GM19324 (cell line): Measurements from ENCODE around the gene TSPEAR.
"Not testable (repeated sequence)": the region's sequence is repeated elsewhere in the genome, so short reads cannot be mapped to it uniquely, and the experiment has no call there.

Source experiments
- ATAC-seq: cut with Tn5 transposase; IDR thresholded peaks from one replicate; pipeline ENCODE4 v1.9.1; 2021; ENCODE audit warnings: mild to moderate bottlenecking, moderate library complexity; ENCODE audit not compliant: unreplicated experiment, low FRiP score

TSPEAR gene

DNA sequence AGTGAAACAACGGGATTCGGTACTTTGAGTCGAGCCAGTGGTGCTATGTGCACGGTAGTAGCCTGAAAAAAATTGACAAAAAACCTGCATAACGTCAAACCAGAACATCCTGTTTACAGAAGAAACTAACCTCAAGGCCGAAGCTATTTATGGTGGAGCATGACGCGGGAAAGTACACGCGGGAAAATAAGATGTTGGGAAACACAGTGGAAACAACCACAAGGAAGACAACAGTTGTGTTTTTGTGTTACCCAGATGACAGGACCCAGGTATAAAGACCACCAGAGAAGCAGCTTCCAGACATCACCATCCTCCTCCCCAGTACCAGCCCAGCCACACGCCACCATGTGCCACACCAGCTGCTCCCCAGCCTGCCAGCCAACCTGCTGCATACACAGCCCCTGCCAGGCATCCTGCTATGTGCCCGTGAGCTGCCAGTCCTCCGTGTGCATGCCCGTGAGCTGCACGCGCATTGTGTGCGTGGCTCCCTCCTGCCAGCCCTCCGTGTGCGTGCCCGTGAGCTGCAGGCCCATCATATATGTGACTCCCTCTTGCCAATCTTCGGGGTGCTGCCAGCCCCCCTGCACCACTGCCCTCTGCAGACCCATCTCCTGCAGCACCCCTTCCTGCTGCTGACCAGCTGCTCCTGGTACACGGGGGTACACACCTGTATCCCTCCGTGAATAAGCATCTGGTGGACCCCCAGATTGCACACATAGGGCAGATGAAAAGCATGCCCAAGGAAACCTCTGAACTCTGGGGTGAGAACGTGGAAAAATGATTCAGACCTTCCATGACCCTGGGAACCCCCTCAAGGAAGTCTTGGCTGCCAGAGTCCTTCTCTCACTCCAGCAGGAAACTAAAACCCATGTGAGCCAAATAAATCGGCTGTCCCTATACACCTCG, 53.5 kb downstream of the TSPEAR start, which contains the start of gene KRTAP12-3:
Gene KRTAP12-3 (plus strand): TSS at position 298 of the 906 bp plus-strand sequence. CDS start 48 bp downstream, at position 346.
- no peak for ATAC-seq

DNA sequence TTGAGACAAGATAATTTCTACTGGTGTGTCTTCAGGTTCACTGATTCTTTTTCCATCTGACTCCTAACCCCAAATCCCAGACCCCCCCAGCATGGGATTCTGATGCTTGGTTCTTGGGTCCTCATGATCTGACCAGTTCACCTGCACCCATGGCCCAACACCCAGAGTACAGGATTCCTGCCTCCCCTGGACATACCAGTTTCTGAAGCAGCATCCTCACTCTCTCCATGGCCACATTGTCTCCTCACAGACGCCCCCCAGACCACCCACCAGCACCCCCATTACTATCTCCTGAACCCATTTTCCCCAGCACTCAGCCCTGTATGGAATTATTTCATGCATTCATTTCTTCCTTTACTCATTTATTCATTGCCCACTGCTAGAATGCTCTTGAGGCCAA, 54.5 kb downstream of the TSPEAR start:
- no peak for ATAC-seq

DNA sequence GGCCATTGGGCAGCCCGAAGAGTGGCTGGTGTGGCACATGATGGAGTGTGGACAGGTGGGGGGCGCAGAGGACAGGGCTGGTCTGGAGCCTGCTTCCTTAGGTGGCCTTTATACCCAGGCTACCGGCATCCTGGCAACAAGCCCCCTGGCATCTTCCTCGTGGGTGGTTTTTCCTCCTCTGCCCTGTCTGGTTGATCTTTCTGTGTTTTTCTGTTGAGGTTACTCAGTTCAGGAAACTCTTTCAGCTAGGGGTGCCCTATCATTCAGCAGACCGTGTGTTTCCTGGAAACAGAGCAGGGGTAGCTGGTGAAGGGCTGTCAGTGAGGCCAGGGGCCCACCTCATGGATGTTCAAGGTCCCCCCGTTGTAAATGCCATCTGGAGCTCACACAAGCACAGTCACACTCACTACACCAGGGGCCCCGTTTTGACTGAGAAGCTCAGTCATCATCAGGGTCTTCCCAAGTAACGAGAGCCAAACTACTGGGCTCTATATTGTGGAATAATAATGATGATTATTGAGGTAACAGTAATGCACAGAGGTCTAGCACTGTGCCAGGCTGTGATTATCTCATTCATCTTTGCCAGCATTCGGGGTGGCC, 56.7 kb downstream of the TSPEAR start, which contains the start of gene KRTAP12-4:
Gene KRTAP12-4 (minus strand): TSS at position 84 of the 600 bp plus-strand sequence. CDS start 45 bp downstream, at position 39.
- ATAC-seq: no peak

DNA sequence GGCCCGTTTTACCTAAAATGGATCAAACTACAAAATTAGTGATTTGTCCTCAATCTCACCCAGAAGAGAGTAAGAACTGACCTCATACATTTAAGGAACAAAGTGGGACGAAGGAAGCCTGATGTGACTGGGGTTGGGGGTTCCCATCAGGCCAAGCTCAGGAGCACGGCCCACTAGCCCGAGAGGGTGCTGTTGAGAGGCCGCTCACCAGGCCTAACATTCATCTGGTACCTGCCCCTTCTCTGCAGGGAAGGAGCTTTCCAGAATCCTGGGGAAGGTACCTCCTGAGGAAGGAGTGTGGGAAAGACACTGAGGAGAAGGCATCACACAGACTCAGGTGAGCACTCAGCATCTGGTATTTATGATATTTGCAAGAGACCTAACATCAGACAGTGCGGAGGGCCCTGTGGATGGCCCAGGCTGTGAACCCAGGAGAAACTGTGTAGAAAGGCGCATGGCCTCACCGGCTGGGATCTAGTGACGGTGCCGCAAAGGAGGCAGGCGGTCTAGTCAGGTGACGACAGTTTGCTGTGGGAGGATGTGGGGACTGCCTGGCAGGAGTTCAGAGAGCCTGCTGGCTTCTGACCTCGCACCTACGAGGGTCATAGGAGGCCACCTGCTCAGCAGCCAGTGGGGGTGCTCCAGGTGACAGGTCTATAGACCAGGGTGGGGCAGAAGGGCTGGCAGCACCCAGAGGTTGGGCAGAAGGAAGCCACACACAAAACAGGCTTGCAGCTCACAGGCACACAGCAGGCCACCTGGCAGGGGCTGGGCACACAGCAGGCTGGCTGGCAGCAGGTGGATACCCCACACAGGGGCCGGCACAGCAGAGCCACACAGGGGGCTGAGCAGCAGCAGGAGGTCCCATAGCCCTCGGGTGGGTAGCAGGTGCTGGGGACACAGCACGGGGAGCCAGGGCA, 57.5 kb downstream of the TSPEAR start:
- ATAC-seq: no peak

DNA sequence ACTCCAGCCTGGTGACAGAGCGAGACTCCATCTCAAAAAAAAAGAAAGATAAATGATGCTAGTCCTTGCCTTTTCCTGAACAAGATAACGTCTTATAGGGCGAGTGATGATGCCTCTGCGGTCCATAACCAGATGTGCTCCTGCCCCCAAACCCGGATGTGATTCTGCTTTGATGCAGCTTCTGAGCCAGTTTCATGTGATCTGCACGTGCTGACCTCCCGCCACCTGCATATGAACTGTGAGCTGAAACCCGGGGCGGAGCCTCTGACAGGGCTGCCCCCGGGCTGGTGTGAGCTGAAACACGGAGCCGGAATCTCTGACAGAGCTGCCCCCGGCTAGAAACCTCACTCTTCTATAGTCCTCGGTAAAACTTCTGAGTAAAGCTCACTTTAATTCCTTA, 58.2 kb downstream of the TSPEAR start:
- no peak for ATAC-seq

DNA sequence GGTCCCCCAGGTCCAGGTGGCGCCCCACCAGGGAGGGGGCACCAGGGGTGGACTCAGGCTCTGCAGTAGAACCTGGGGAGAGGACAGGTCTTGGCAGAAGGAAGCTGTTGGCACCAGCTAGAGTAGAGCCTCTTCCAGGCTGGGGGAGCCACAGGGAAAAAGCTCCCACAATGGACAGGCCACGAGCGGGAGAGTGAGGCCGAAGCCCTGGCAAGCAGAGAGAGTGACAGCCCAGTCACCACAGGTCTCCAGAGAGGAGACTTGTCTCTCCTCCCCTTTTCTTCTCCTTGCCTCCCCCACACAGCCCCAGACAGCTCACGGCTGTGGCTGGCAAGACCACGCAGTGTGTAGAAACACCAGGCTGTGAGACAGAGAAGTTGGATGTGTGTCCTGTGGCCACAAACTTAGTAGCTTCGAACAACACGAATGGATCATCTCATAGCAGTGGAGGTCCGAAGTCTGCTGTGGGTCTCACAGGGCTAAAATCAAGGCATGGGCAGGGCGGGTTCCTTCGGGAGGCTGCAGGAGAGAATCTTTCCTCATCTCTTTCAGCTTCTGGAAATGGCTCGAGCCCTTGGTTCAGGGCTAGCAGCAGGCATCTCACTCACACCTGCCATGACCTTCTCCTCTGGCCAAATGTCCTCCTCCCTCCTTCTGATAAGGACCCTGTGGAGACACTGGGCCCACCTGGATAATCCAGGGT, 60.2 kb downstream of the TSPEAR start:
- no peak for ATAC-seq

DNA sequence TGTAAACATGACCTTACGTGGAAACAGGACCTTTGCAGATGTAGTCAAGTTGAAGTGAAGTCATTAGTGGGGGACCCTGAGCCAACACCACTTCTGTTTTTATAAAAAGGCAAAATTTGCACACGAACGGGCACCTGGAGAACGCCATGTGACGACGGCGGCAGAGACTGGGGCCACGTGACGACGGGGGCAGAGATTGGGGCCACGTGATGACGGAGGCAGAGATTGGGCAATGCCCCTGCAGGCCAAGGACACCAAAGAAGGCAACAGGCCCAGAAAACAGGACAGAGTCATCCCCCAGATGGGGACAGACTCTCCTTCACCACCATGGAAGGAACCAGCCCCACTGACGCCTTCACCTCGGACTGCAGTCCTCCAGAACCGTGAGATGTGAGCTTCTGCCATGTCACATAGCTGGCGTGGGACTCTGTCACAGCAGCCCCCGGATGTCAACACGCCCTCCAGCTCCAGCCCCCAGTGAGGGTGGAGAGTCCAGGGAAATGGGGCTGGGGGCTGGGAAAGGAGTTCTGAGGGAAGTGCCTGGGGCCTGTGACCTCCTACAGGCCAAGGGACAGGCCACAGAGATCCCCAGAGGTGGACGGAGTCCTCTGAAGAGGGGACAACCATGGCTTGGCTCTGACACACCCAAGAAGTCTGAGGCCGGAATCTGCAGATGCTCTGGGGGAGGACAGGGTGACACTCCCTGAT, 61.0 kb downstream of the TSPEAR start:
- no peak for ATAC-seq

DNA sequence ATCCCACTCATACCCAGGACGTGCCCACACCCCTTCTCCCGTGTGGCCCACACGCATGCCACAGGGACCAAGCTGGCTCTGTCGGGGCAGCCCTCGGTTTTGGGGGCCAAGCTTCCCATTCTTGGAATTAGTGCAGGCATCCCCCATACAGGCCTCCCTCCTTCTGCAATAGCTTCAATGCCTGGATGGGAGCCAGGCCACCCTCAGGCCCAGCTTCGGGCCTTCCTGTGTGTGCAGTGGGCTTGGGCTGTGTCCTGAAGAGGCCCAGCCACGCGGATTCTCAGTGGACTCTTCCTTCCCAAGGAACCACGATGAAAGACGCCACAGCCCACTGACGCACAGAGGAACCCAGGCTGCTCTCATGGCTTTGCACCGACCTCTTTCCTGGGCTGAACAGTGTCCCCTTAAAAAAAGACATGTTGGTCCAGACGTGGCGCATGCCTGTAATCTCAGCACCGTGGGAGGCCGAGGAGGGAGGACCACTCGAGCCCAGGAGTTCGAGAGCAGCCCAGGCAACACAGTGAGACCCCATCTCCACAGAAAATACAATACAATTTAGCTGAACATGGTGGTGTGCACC, 61.8 kb downstream of the TSPEAR start:
- ATAC-seq: no peak

DNA sequence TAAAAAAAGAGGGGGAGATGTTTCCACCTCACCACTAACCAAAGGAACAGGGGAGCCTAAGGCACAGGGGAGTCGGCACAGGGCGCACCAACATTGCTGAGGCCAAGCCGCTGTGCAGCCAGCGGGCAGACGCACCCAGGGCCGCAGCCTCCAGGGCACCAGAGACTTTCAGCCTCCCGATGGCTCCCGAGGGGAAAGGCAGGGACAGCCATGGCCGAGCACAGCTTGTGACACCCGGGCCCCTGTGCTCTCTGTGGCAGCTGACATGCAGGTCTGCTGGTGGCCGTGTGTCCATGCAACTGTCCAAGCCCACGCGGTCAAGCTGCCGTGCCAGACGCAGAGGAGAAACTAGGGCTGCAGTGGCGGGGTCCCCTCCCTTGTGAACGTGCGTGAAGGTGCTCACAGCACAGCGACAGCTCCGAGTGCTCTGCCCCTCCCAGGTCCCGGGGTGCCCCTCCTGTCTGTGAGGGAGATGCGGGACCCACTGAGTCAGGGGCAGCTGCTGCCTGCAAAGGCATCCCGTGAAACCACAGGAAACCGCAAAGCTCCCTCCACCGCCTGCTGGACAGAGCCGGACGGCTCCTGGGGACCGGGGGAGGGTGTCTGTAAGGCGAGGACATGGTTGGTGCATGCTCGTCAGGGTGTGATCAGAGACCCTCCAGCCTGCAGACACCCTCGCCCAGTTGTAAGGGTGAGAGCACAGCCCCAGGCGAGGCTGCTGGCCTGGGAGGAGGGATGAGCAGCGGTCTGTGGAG, 62.6 kb downstream of the TSPEAR start:
- no peak for ATAC-seq

DNA sequence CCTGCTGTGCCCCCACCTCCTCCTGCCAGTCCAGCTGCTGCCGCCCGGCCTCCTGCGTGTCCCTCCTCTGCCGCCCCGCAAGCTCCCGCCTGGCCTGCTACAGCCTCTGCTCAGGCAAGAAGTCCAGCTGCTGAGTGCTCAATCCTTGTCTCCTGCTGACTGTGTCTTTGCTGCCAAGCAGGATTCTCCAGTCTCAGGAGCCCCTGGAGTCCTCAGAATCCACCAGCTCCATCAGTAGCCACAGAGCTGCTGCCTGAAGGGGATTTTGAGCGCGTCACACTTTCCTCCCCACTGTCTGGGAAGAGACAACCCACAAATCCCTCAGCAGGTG, 64.2 kb downstream of the TSPEAR start:
- ATAC-seq: no peak

DNA sequence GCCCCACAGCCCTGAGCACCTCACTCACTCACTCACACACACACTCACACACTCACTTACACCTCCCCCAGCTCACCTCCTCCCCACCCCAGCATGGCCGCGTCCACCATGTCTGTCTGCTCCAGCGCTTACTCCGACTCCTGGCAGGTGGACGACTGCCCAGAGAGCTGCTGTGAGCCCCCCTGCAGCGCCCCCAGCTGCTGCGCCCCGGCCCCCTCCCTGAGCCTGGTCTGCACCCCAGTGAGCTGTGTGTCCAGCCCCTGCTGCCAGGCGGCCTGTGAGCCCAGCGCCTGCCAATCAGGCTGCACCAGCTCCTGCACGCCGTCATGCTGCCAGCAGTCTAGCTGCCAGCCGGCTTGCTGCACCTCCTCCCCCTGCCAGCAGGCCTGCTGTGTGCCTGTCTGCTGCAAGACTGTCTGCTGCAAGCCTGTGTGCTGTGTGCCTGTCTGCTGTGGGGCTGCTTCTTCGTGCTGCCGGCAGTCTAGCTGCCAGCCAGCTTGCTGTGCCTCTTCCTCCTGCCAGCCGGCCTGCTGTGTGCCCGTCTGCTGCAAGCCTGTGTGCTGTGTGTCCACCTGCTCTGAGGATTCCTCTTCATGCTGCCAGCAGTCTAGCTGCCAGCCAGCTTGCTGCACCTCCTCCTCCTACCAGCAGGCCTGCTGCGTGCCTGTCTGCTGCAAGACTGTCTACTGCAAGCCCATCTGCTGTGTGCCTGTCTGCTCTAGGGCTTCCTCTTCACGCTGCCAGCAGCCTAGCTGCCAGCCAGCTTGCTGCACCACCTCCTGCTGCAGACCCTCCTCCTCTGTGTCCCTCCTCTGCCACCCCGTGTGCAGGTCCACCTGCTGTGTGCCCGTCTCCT, 64.8 kb downstream of the TSPEAR start, which contains the start of gene KRTAP10-11:
Gene KRTAP10-11 (plus strand): TSS at position 49 of the 856 bp plus-strand sequence. CDS start 45 bp downstream, at position 94.
- ATAC-seq: not testable (repeated sequence)

DNA sequence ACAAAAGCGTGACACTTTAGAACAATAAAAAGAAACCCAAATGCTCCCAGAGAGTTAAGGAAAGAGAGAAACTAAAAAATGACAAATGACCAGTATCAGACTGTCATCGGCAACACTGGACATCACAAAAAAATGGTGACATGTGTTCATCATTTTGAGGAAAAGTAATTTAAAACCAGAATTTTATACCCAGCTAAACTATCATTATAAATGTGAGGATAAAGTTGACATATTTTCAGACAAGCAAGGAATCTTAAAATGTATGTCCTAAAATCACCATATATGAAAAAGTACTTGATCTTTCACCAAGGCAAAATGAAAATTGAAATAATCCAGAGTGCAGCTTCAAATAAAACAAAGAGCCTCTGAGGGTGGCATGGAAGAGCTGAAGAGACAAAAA, 66.5 kb downstream of the TSPEAR start:
- no peak for ATAC-seq

DNA sequence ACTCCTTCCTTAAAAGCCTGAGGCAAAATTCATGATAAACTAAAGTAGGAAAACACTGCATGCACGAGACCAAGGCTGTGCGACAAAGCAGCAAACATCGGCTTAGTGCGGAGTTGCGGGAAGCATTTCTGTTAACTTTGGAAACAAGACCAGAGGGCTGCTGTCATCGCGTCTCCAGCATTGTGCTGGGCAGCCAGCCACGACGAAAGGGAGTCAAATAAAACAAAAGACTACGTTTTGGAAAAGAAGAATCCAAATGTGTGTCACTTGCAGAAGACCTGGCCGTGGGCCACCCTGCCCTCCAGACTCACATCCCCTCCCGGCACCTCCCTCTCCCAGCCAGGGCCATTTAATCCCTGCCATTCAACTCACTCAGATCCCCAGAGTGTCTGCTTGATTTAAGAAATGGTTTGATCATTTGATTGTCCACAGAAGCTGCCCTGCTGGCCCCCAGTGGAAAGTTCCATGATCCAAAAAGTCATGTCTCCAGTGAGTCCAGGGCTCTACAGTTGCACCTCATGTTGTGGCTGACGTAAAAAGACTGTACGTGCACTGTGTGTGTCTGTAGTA, 67.5 kb downstream of the TSPEAR start:
- no peak for ATAC-seq

DNA sequence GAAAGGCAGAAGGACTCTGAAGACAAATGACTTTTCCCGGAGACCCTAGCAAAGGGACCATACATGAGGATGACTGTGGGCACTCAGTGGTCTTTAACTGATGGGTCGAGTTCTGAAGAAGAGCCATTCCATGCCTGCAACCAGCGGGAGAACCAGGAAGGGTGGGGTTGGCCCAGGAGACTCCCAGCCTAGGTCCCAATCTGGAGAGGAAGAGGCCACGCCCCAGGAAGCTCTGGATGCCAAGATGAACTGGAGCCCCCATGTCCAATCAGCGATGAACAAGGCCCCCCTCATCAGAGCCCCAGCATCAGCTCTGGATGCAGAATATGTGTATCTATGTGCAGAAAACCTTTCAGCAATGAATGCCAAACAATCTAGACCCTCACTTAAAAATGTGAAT, 70.6 kb downstream of the TSPEAR start:
- no peak for ATAC-seq

DNA sequence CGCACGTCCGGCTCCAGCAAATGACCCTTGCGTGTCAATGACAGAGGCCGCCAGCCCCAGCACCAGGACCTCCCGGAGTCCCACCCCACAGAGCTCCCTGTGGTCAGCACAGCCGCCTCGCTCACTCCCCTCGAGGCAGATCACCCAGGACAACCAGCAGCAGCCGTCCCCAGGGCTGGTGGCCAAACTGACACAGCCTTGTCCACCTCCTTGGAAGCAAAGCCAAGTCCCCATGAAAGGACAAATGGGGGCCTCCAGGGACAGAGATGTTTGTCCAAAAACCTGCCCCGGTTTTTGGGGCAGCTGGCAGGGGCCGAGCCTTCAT, 72.1 kb downstream of the TSPEAR start:
- ATAC-seq: no peak

DNA sequence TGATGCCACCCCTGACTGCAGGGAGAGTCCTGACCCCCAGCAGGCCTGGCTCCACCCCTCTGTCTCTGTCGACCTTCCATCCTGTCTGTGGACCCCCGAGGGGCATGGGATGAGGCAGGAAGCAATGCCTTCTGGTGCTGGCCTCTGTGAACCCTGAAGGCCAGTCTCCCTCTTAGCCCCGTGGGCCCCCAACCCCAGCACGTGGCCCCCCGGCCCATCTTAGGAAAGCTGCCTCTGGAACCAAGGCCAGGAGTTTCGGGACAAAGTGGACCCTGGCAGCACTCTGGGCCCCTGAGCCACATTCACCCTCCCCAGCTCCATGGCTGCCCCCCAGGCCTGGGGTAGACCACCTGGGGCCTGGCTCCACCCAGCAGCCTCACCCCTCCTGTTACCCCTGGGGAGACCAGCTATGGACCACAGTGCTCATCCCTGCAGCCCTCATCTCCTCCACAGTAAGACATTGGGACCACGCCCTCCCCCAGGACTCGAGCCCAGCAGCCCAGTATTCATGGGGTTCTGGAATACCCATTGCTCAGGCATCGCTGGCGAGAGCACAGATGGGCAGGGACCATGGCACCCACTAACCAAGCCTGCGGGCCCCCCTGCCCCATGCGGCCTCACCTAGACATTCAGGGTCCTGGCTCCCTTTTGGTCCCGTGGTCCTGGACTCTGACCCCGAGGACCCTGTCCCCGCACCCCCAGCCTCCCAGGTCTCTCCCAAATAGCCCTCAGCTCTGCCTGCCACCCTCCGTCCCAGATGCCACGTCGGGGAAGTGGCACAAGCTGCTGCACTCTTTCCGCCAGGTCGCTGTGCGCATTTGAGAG, 72.7 kb downstream of the TSPEAR start:
- not testable (repeated sequence) for ATAC-seq
